ENCODE data around the gene EHBP1L1. TPM values are rescaled to one million over a fixed set of nuclear protein-coding genes. Genes with fewer than 3 reads are reported as not detected.
A peak's percentile ranks its signal among the peaks of the same experiment; 100 is the strongest.

EHBP1L1 gene
- total and polyA plus RNA-seq, 4 donors = 49.8 to 154 (median 91.8) TPM

GRCh38 chr11:65571940-65572339 lies 3.9 kb upstream of the EHBP1L1 start:
- WGBS, 2 donors = 9 to 10% methylated on average over 11 of the region's 11 CpGs
- peak overlapping the region; percentile 88 to 95 for H3K27ac ChIP-seq (ENCODE audit: low read depth in 1 of 2, low read length in 1 of 2)
- ATAC-seq (ENCODE audit: insufficient read depth, low FRiP score) = no peak
- DNase-seq = peak in 2 of 3 donors; percentile 58 to 59
- H3K9ac ChIP-seq (ENCODE audit: insufficient read depth in 1 of 2, low read length in 2 of 2) = peak overlapping the region; percentile 11 to 49
- H3K36me3 ChIP-seq (ENCODE audit: control insufficient read depth in 4 of 4, insufficient read depth in 4 of 4, low read length in 4 of 4) = peaks cover 0 to 9% (median 4%) of the 10 kb centered on the region in 4 donors
- TF ChIP-seq CTCF (IDR thresholded peaks at IDR 0.05; ENCODE audit: control extremely low read depth, extremely low read depth) = no peak
- H3K4me3 ChIP-seq = no peak overlapping the region
- no peaks in the 10 kb centered on the region for H3K27me3 ChIP-seq (ENCODE audit: control insufficient read depth in 3 of 3, insufficient read depth in 3 of 3, low read length in 2 of 3)
- H3K4me1 ChIP-seq (ENCODE audit: control insufficient read depth in 5 of 5, insufficient read depth in 5 of 5, low read length in 5 of 5) = peaks cover 5 to 58% (median 29%) of the 10 kb centered on the region in 5 donors
- H3K9me3 ChIP-seq (ENCODE audit: control insufficient read depth in 4 of 4, insufficient read depth in 3 of 4, low read length in 3 of 4) = no peaks in the 10 kb centered on the region

GRCh38 chr11:65572356-65573051 lies 3.3 kb upstream of the EHBP1L1 start, which contains the start of gene FAM89B:
Gene FAM89B (plus strand): TSS chr11:65572538. CDS start chr11:65572670, 132 bp downstream.
- peak; percentile 4 for TF ChIP-seq CTCF (IDR thresholded peaks at IDR 0.05; ENCODE audit: control extremely low read depth, extremely low read depth)
- H3K27me3 ChIP-seq (ENCODE audit: control insufficient read depth in 3 of 3, insufficient read depth in 3 of 3, low read length in 2 of 3) = no peaks in the 10 kb centered on the region
- peaks cover 0 to 9% (median 4%) of the 10 kb centered on the region in 4 donors for H3K36me3 ChIP-seq (ENCODE audit: control insufficient read depth in 4 of 4, insufficient read depth in 4 of 4, low read length in 4 of 4)
- H3K9ac ChIP-seq (ENCODE audit: insufficient read depth in 1 of 2, low read length in 2 of 2) = peak within 1 kb of the TSS; percentile 11 to 49
- peaks cover 5 to 64% (median 30%) of the 10 kb centered on the region in 5 donors for H3K4me1 ChIP-seq (ENCODE audit: control insufficient read depth in 5 of 5, insufficient read depth in 5 of 5, low read length in 5 of 5)
- DNase-seq (peak; percentile 94 to 95 (median 94)), ATAC-seq (ENCODE audit: insufficient read depth, low FRiP score) (no peak)
- no peaks in the 10 kb centered on the region for H3K9me3 ChIP-seq (ENCODE audit: control insufficient read depth in 4 of 4, insufficient read depth in 3 of 4, low read length in 3 of 4)
- 0 to 1% methylated on average over 48 to 86 of the region's 86 CpGs for WGBS, 2 donors
- H3K4me3 ChIP-seq = peak within 1 kb of the TSS; percentile 74
- H3K27ac ChIP-seq (ENCODE audit: low read depth in 1 of 2, low read length in 1 of 2) = peak within 1 kb of the TSS; percentile 88 to 95

- H3K9ac ChIP-seq (ENCODE audit: insufficient read depth in 1 of 2, low read length in 2 of 2) = no peak overlapping the region
- DNase-seq = no peak
- H3K4me1 ChIP-seq (ENCODE audit: control insufficient read depth in 5 of 5, insufficient read depth in 5 of 5, low read length in 5 of 5) = peaks cover 5 to 67% (median 33%) of the 10 kb centered on the region in 5 donors
These were observed 2.3 kb upstream of the EHBP1L1 start for GRCh38 chr11:65573391-65574079.

More at GRCh38 chr11:65573391-65574079, 2.3 kb upstream of the EHBP1L1 start:
- TF ChIP-seq CTCF (IDR thresholded peaks at IDR 0.05; ENCODE audit: control extremely low read depth, extremely low read depth) = no peak
- Histone ChIP-seq H3K4me3 (peak overlapping the region; percentile 74), H3K9me3 (ENCODE audit: control insufficient read depth in 4 of 4, insufficient read depth in 3 of 4, low read length in 3 of 4) (no peaks in the 10 kb centered on the region), H3K27ac (ENCODE audit: low read depth in 1 of 2, low read length in 1 of 2) (peak overlapping the region; percentile 51 to 95), H3K36me3 (ENCODE audit: control insufficient read depth in 4 of 4, insufficient read depth in 4 of 4, low read length in 4 of 4) (peaks cover 0 to 9% (median 5%) of the 10 kb centered on the region in 4 donors), H3K27me3 (ENCODE audit: control insufficient read depth in 3 of 3, insufficient read depth in 3 of 3, low read length in 2 of 3) (no peaks in the 10 kb centered on the region)
- ATAC-seq (ENCODE audit: insufficient read depth, low FRiP score) = no peak
- 34 to 50% methylated on average over 22 of the region's 22 CpGs for WGBS, 2 donors
